ENCODE measurements around the gene ZC3HAV1.
"Not testable (repeated sequence)": the region's sequence is repeated elsewhere in the genome, so short reads cannot be mapped to it uniquely, and the experiment has no call there.

Gene ZC3HAV1

DNA sequence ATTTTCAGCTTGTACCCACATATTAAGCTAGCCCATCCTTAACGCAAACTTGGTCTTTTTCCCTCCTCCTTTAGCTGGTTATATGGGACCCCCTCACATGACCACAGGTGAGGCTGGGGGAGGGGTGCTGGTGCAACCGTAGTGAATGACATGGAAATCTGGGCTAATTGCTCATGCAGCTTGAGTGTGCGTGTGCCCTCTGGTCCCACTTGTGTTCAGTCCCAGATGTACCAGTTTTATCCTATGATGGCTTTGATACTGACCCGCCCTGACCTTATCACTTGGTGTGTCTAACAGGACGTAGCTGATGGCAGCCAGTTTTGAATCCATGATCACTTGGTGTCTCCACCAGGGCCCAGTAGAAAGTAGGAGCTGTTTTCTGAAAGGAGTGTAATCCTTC is 5.1 kb upstream of the ZC3HAV1 start:
- no peak for DNase-seq (ENCODE audit: low read depth, low spot score)
- no peak overlapping the region for H3K4me3 ChIP-seq (ENCODE audit: low read length)

- no peak for DNase-seq (ENCODE audit: low read depth, low spot score)
- no peak overlapping the region for H3K4me3 ChIP-seq (ENCODE audit: low read length)
Observed at GRCh38 chr7:139114018-139114417, 4.5 kb upstream of the ZC3HAV1 start.

DNA sequence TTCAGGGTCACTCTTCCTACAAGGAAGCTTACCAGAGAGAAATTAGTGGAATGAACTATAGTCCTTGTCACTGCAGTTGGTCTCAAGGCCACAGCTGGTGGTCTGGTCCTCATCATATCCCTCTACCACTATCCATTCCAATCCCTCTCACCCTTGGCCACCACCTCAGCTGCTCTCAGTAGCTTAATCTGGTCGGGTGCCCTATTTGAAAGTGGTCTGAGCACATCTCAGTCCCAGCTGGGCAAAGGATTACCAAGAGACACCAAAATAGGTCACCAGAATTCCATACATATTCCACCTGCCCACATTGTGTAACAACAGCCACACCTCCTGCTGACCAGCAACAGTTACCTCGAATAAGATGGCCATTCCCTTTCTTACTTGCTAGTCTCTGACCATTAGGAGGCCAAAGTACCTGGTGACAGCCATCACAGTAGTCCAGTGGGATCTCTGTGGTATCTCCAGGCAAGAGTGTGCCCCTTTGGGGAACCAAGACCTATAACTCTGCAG is 3.3 kb upstream of the ZC3HAV1 start:
- no peak overlapping the region for H3K4me3 ChIP-seq (ENCODE audit: low read length)

DNA sequence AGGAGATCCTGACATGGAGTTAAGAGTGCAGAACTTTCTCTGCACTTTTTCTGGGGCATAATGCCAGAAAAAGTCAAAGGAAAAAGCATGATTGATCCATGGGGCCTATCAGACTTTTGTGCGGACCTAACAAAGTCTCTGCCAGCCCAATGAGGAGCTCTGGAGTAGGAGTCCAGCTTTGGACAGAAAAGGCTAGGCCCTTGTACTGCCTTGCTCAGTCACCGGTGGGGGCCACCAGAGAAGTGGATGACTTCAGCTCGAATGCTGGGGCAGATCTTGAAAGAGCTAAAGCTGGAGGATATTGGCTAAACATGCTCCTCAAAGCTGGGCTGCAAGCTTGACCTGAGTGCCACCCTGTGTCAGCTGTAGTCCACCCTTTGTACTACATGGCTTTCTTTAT is 2.8 kb upstream of the ZC3HAV1 start:
- no peak overlapping the region for H3K4me3 ChIP-seq (ENCODE audit: low read length)
- DNase-seq (ENCODE audit: low read depth, low spot score) = no peak

More for the DNA sequence above, 3.3 kb upstream of the ZC3HAV1 start:
- DNase-seq (ENCODE audit: low read depth, low spot score) = no peak

DNA sequence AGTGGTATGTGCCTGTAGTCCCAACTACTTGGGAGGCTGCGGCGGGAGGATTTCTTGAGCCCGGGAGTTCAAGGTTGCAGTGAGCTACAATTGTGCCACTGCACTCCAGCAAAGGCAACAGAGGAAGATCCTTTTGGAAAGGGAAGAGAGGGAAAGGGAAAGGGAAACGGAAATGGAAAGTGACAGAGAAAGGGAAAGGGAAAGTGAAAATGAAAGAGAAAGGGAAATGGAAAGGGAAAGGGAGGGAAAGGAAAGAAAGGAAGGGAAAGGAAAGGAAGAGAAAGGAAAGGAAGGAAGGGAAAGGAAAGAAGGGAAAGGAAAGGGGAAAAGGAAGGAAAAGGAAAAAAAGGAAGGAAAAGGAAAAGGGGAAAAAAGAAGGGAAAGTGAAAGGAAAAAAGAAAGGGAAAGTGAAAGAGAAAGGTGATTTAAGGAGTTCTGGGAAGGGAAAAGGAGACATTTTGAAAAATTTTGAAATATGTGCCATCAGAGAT is 2.3 kb upstream of the ZC3HAV1 start:
- H3K4me3 ChIP-seq (ENCODE audit: low read length) = no peak overlapping the region
- DNase-seq (ENCODE audit: low read depth, low spot score) = no peak

DNA sequence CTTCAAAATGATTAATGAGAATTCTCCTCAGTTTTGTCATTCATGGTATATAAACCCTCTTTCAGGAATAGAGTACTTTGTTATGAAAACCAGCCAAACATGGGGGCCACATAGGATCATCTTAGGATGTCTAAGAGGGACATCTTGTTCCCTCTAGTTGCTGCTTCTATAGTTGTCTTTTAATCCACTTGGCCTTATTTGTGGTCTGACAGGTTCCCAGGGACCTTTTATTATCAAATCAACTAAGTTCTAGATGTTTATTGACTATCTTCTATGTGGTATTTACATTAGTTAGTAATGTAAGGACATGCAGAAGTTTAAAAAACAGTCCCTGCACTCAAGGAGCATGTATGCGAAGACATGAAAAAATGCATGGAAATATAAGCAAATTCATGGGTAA is 1.6 kb upstream of the ZC3HAV1 start:
- no peak overlapping the region for H3K4me3 ChIP-seq (ENCODE audit: low read length)
- DNase-seq (ENCODE audit: low read depth, low spot score) = no peak

DNA sequence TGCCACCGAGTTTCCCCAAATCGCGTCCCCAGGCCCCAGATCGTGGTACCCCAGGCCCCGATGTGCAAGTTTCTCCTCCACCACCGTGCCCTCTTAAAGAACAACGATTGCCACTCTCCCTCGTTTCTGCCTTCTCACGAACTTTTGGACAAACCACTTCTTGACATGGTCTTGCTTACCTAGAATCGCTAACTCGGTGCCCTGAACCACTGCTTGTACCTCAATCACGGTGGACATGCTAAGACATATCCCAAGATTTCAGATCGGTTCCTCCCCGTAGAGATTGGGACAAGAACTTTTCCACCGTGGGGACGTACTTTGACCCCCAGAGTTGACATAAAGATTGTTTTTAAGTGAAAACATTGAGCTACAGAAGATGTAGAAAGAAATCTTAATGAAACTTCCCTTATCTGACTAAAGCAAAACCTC is 477 bp upstream of the ZC3HAV1 start:
- peak overlapping the region; percentile 83 for H3K4me3 ChIP-seq (ENCODE audit: low read length)

DNA sequence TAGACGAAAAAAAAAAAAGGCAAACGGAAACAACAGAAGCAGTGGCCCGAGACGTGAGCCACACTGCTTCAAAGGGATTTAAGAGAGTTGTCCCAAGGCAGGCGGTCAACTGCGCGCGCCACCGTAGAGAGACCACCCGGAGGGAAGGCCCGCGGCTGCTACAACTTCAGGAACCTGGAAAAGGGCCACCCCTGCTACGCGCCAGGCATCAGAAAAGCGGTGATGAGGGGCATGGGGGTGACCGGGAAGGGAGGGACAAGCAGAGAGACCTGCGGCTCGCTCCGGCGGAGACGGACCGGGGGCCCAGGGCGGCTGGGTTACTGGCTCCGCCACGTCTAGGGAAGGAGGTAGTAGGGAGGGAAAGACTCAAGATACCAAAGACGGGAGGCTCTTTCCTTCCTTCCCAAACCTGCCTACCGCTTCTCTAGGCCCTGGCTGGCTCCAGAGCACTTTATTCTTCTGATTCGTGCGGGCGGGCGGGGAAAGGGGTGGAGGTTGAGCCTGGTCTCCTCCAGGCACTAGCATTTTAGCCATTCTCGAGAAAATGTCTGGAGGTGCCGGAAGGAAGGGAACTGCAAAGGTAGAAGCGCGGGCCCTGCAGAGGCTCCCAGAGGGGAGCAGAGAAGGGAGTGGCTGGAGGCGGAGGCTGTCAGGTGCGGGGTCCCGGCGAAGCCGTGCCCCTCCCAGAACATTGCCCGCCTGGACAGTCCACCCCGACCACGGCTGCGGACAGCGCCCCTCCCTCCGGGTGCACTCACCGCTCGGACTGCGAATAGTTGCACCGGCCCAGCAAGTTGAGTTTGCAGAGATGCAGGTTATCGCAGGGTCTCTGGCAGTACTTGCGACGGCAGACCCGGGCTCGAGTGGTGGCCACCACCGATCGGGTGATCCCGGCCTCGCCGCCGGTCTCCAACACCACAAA is 993 bp downstream of the ZC3HAV1 start:
- H3K4me3 ChIP-seq (ENCODE audit: low read length) = peak overlapping the region; percentile 83
- no peak for DNase-seq (ENCODE audit: low read depth, low spot score)

More for the DNA sequence above, 477 bp upstream of the ZC3HAV1 start:
- DNase-seq (ENCODE audit: low read depth, low spot score) = no peak

GRCh38 chr7:139106959-139107358 is 2.6 kb downstream of the ZC3HAV1 start:
- H3K4me3 ChIP-seq (ENCODE audit: low read length) = peak overlapping the region; percentile 83
- DNase-seq (ENCODE audit: low read depth, low spot score) = no peak

DNA sequence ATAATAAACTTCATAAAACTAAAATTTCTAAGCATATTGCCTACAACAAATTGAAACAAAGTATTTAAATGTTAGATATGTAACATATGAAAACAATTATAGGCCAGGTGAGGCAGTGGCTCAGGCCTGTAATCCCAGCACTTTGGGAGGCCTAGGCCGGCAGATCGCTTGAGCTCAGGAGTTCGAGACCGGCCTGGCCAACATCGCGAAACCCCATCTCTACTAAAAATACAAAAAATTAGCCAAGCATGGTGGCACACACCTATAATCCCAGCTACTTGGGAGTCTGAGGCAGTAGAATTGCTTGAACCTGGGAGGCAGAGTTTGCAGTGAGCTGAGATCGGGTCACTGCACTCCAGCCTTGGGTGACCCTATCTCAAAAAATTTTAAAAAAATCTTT is 3.3 kb downstream of the ZC3HAV1 start:
- peak overlapping the region; percentile 83 for H3K4me3 ChIP-seq (ENCODE audit: low read length)
- DNase-seq (ENCODE audit: low read depth, low spot score) = not testable (repeated sequence)

DNA sequence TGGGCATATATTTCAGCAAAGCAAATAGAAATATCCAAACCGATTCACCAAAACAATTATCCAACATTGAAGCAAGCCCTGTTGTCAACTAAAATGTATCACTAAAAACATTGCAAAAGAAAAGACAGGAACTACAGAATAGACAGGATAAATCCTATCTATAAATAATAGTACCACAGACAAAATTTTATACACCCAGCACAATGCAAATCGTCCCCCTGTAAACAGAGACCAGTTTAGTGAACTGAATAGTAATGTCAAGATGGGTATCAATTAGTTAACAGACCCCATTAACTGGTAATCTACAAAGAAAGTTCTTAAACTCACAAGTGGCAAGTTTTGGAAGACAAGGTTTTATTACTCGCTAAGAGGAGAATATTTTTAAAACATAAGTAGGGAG is 4.0 kb downstream of the ZC3HAV1 start:
- no peak for DNase-seq (ENCODE audit: low read depth, low spot score)
- peak overlapping the region; percentile 55 for H3K4me3 ChIP-seq (ENCODE audit: low read length)

- H3K4me3 ChIP-seq (ENCODE audit: low read length) = peak overlapping the region; percentile 55
Observed at GRCh38 chr7:139104091-139104450, 5.4 kb downstream of the ZC3HAV1 start.

GRCh38 chr7:139103057-139103815 is 6.3 kb downstream of the ZC3HAV1 start:
- H3K4me3 ChIP-seq (ENCODE audit: low read length) = peak overlapping the region; percentile 55
- no peak for DNase-seq (ENCODE audit: low read depth, low spot score)

More at GRCh38 chr7:139104091-139104450, 5.4 kb downstream of the ZC3HAV1 start:
- DNase-seq (ENCODE audit: low read depth, low spot score) = peak; percentile 91

- H3K4me3 ChIP-seq (ENCODE audit: low read length); DNase-seq (ENCODE audit: low read depth, low spot score): not testable (repeated sequence)
Observed at GRCh38 chr7:139101637-139102158, 7.8 kb downstream of the ZC3HAV1 start.

GRCh38 chr7:139099172-139099947 is 10.2 kb downstream of the ZC3HAV1 start:
- no peak overlapping the region for H3K4me3 ChIP-seq (ENCODE audit: low read length)

GRCh38 chr7:139095194-139095659 is 14.3 kb downstream of the ZC3HAV1 start:
- peak; percentile 98 for DNase-seq (ENCODE audit: low read depth, low spot score)
- H3K4me3 ChIP-seq (ENCODE audit: low read length) = peak overlapping the region; percentile 51

More at GRCh38 chr7:139099172-139099947, 10.2 kb downstream of the ZC3HAV1 start:
- no peak for DNase-seq (ENCODE audit: low read depth, low spot score)

GRCh38 chr7:139094596-139094995 is 14.9 kb downstream of the ZC3HAV1 start:
- DNase-seq (ENCODE audit: low read depth, low spot score) = no peak
- peak overlapping the region; percentile 51 for H3K4me3 ChIP-seq (ENCODE audit: low read length)

GRCh38 chr7:139094030-139094429 is 15.5 kb downstream of the ZC3HAV1 start:
- no peak for DNase-seq (ENCODE audit: low read depth, low spot score)
- H3K4me3 ChIP-seq (ENCODE audit: low read length) = no peak overlapping the region

GRCh38 chr7:139093512-139093911 is 16.0 kb downstream of the ZC3HAV1 start:
- not testable (repeated sequence) for DNase-seq (ENCODE audit: low read depth, low spot score)

More at GRCh38 chr7:139093512-139093911, 16.0 kb downstream of the ZC3HAV1 start:
- H3K4me3 ChIP-seq (ENCODE audit: low read length) = not testable (repeated sequence)
